GM21723 (cell line): Measurements from ENCODE around the gene BAIAP2L2.
"Not testable (repeated sequence)": the region's sequence is repeated elsewhere in the genome, so short reads cannot be mapped to it uniquely, and the experiment has no call there.

ENCODE experiments used
- ATAC-seq: cut with Tn5 transposase; IDR thresholded peaks from one replicate; pipeline ENCODE4 v1.9.1; 2021; ENCODE audit warnings: mild to moderate bottlenecking, moderate library complexity; ENCODE audit not compliant: unreplicated experiment

Gene BAIAP2L2

DNA sequence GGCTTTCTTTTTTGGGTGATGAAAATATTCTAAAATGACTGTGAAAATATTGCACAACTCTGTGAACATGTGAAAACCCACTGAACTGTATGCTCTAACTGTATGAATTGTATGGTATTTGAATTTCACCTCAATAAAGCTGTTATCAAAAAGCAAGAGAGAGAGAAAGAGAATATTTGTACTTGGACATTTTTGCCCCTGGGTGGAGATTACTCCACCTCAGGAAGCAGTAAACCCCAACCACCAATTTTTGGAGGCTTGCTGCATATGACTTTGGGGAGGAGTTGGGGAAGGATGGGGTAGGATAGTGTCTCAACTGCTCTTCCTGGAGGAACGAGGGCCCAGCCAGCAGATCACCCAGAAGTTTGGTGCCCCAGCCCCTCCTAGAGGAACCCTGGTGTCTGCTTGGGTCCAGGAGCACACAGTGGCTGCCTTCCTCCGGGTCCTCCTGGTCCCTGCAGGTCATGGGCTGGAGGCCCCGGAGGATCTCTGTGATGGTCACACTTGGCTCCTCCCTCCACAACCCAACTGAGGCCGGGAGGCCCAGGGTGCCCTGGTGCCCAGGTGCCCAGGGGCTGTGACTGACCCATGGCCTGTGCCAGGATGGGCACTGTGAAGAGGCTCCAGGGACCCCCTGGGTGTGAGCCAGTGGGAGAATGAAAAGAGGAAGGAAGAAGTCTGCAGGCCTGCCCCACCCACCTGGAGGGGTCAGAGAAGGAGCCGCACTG is 68.6 kb downstream of the BAIAP2L2 start:
- no peak for ATAC-seq

DNA sequence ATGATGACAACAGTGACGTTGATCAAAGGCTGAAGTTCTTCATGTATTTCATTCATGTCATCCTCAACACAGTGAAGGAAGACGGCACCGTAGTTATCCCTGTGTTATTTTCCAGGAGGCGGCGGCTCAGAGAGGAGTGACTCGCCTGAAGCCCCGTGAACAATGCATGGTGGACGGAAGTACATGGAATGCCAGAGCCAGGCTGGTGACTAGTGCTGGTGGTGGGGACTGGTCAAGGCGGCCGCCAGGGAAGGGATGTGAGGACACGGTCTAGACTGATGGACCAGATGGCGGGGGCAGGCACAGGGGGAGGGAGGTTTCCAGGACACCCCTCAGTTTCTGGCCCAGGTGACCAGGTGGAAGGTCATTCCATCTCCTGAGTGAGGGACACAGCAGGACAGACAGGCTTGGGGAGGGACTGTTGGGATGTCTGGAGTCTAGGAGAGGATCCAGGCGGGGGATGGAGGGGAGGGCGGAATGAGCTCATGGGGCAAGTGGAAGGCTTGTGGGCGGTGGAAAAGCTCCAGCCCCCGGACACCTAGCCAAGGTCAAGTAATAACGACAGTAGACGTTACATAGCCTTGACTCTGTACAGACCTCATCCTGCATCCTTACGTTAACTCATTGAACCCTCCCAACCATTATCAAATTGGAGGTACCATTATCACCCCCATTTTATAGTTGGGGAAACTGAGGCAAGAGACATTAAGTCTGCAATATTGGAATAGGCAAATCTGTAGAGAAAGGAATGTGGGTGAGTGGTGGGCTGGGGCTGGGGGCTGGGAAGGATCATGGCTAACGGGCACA is 69.3 kb downstream of the BAIAP2L2 start:
- ATAC-seq: no peak

DNA sequence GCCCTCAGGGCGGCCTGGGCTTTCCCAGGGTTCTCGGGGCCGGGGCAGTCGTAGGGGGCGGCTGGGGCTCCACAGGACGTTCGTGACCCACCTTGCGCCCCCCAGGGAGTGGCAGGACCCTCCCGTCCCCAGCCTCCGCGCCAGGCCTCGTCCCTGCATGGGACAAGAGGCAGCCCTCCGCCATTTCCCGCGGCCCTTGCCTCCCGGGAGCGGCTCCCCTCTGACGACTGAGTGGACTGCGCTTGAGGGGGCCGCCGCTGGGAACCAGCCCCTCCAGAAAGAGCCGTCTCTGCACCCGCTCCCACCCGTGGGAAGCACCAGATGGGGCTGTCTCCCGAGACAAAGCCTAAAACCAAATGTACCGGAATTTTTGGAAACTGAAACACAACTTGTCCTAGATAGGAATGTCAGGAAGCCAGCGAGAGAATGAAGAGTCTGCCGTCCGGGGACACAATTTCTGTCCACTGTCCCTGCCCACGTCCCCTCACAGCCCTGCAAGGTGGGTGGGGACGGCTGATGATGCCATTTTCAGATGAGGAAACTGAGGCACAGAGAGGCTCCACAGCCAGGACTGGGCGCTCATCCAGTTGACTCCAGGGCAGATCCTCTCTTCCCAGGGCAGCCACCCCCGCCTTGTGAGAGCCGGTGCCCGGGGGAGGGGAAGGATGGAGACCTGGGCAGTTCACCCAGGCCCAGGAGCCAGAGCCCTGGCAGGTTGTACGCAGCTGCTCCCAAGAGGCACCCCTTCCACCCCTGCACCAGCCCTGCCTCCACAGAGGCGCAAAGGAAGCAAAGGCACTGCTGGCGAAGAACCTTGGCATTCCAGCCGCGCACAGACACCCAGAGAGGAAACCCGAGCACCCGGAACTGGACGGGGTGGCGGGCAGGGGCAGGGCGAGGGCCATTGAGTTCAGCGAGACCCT is 71.3 kb downstream of the BAIAP2L2 start:
- ATAC-seq: no peak

DNA sequence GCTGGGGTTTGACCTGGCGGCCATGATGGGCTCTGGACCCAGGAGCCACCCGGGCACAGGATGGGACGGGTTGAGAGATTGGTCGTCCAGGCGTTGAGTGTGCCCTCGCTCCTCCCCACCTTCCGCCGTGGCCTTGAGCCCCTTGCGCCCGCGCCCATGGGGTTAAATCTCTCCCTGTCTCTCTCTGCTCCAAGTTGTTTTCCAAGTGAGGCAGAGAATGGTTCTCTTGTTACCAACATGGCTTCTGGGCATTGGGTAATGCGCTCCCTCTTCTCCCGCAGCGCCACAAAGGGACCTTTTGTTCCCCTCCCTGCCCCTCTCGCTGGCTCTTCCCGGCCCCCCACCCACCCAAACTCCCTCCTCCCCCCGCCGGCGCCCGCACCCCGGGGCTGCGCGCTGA is 72.1 kb downstream of the BAIAP2L2 start:
- no peak for ATAC-seq

- ATAC-seq: not testable (repeated sequence)
These were observed 72.9 kb downstream of the BAIAP2L2 start for GRCh38 chr22:38037367-38038150.

DNA sequence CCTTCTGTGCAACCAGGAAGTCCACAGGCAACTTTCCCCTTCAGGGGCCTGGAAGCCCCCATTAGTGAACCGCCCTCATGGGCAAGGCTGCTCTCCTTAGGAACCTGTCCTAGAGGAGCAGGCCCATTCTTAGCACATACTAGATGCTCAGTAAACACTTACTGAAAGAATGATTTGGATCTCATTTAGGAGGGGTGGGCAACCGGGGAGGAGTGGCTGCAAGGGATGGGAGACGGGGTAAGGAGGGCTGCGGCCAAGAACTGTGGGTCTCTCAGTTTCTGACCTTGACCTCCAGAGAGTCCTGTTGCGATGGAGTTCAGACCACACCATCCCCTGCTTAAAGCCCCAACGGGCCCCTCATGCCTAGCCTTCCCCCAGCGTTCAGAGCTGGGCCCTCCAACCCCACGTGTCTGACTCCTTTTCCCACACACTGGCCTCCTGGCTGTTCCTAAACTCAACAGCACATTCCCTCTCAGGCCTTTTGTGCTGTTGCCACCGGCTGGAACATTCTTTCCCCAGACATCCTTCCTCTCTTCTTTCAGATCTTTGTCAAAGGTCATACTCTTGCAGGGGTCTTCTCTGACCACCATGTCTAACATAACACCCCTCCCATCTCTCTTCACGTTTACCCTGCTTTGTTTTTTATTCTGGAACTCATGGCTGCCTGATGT is 74.0 kb downstream of the BAIAP2L2 start:
- no peak for ATAC-seq

GRCh38 chr22:38035530-38035885 is 75.0 kb downstream of the BAIAP2L2 start:
- ATAC-seq: no peak
